ENCODE measurements around the gene NR5A1.

The NR5A1 gene

DNA sequence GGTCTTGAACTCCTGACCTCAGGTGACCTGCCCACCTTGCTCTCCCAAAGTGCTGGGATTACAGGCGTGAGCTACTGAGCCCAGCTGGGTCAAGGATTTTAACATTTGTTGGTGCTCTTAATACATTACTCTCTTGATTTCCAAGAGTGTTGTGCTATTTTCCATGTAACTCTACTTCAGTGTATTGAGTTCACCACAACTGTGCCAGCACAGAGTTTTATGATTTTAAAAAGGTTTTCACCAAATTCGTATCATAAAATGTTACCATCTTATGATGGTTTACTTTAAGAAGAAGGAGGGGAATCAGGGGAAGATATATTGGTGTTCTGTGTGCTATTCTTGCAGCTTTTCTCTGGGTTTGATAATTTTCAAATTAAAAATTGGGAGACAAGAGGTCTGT is 63.6 kb downstream of the NR5A1 start:
- H3K79me1 ChIP-seq (ENCODE audit: low read length), result no peaks in the 10 kb centered on the region
- no peak overlapping the region for H2BK120ac ChIP-seq (ENCODE audit: low read depth, low read length)
- H4K8ac ChIP-seq (ENCODE audit: low read depth, low read length), result no peak overlapping the region
- no peak overlapping the region for H3K4me3 ChIP-seq (ENCODE audit: low read length)
- H3K56ac ChIP-seq (ENCODE audit: low read length), result no peak overlapping the region
- H3K23ac ChIP-seq (ENCODE audit: low read length), result no peak overlapping the region
- H3K27me3 ChIP-seq (ENCODE audit: insufficient read depth, low read length, poor library complexity), result no peaks in the 10 kb centered on the region
- H3K79me2 ChIP-seq (ENCODE audit: control insufficient read depth, insufficient read depth, low read length), result no peaks in the 10 kb centered on the region
- H3K4me1 ChIP-seq (ENCODE audit: control insufficient read depth, low read depth, low read length), result no peaks in the 10 kb centered on the region
- H2AK5ac ChIP-seq (ENCODE audit: low read length), result no peak overlapping the region
- H3K27ac ChIP-seq (ENCODE audit: low read depth, low read length), result no peak overlapping the region
- H2BK15ac ChIP-seq (replicated peaks; ENCODE audit: low read depth), result no peak overlapping the region
- H3K9ac ChIP-seq (ENCODE audit: low read length), result no peak overlapping the region
- no peak overlapping the region for H3K18ac ChIP-seq (ENCODE audit: low read length)
- no CpG with 5 or more reads among the region's 2 CpGs for WGBS (ENCODE audit: extremely low coverage, insufficient coverage, low lambda C conversion rate)
- H3K4ac ChIP-seq (ENCODE audit: low read depth, low read length), result no peak overlapping the region
- DNase-seq, result no peak
- no peak overlapping the region for H2BK5ac ChIP-seq (ENCODE audit: low read length)
- H4K5ac ChIP-seq (ENCODE audit: low read length), result no peak overlapping the region
- no peak overlapping the region for H3K4me2 ChIP-seq (ENCODE audit: low read length)
- H3K36me3 ChIP-seq (ENCODE audit: control insufficient read depth, insufficient read depth, low read length), result no peaks in the 10 kb centered on the region

DNA sequence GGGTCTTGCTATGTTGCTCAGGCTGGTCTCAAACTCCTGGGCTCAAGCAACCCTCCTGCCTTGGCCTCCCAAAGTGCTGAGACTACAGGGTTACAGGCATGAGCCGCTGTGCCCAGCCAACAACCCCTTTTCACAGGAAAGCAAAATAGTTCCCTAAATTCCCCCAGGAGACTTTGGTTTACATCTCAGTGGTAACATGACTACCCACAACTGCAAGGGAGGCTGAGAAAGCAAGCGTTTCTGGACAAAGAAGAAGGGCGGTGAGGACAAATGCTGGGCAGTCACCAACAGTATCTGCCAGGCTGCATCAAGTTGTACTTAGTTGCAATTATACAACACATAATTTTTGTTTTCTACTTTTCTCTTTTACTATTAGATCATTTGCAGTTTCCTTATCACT is 64.4 kb downstream of the NR5A1 start:
- H3K23ac ChIP-seq (ENCODE audit: low read length), result no peak overlapping the region
- H2BK5ac ChIP-seq (ENCODE audit: low read length), result no peak overlapping the region
- H3K27ac ChIP-seq (ENCODE audit: low read depth, low read length), result no peak overlapping the region
- no peak overlapping the region for H2AK5ac ChIP-seq (ENCODE audit: low read length)
- H3K9ac ChIP-seq (ENCODE audit: low read length), result no peak overlapping the region
- H3K79me2 ChIP-seq (ENCODE audit: control insufficient read depth, insufficient read depth, low read length), result no peaks in the 10 kb centered on the region
- H4K5ac ChIP-seq (ENCODE audit: low read length), result no peak overlapping the region
- H3K18ac ChIP-seq (ENCODE audit: low read length), result no peak overlapping the region
- no peak overlapping the region for H3K4me2 ChIP-seq (ENCODE audit: low read length)
- no peak overlapping the region for H2BK120ac ChIP-seq (ENCODE audit: low read depth, low read length)
- H3K56ac ChIP-seq (ENCODE audit: low read length), result no peak overlapping the region
- no peaks in the 10 kb centered on the region for H3K36me3 ChIP-seq (ENCODE audit: control insufficient read depth, insufficient read depth, low read length)
- no peak overlapping the region for H4K8ac ChIP-seq (ENCODE audit: low read depth, low read length)
- H3K27me3 ChIP-seq (ENCODE audit: insufficient read depth, low read length, poor library complexity), result no peaks in the 10 kb centered on the region
- H2BK15ac ChIP-seq (replicated peaks; ENCODE audit: low read depth), result no peak overlapping the region
- H3K4me1 ChIP-seq (ENCODE audit: control insufficient read depth, low read depth, low read length), result no peaks in the 10 kb centered on the region
- H3K79me1 ChIP-seq (ENCODE audit: low read length), result no peaks in the 10 kb centered on the region
- H3K4ac ChIP-seq (ENCODE audit: low read depth, low read length), result no peak overlapping the region
- whole genome bisulfite sequencing (ENCODE audit: extremely low coverage, insufficient coverage, low lambda C conversion rate), result no CpG with 5 or more reads among the region's 3 CpGs
- no peak overlapping the region for H3K4me3 ChIP-seq (ENCODE audit: low read length)
- DNase-seq, result no peak

DNA sequence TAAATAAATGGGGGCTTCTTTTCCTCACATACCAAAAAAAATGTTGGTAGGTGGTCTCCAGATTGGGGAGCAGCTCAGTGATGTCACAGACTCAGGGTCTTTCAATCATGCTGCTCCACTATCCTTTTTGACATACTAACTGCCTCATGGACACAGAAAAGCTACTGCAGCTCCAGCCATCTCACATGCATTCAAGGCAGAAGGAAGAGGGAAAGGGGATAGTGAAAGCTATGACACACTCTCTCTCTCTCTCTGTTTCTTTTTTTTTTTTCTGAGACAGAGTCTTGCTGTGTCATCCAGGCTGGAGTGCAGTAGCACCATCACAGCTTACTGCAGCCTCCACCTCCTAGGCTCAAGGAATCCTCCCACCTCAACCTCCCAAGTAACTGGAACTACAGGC is 64.8 kb downstream of the NR5A1 start:
- H3K36me3 ChIP-seq (ENCODE audit: control insufficient read depth, insufficient read depth, low read length), result no peaks in the 10 kb centered on the region
- no peak for DNase-seq

DNA sequence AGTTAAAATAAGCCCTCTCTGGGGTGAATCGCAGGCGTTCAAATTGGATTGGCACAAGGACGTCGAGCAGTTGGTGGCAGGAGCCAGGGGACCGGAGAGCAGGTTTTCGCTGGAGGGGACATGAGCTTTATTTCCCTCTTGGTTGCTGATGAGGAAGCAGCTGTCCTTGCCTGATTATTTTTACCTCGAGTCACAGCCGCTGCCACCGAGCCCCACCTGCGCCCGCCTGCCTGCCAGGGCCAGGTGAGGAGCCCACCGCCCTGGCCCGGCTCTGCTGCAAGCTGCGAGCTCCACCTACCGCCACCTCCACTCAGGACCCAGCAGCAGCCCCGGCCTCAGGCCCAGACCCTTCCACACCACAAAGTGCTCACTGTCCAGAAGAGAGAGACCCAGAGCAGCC is 65.9 kb downstream of the NR5A1 start:
- no peak overlapping the region for H3K4ac ChIP-seq (ENCODE audit: low read depth, low read length)
- DNase-seq, result no peak

More for the DNA sequence above, 64.8 kb downstream of the NR5A1 start:
- H3K4ac ChIP-seq (ENCODE audit: low read depth, low read length), result no peak overlapping the region
- H3K56ac ChIP-seq (ENCODE audit: low read length), result no peak overlapping the region
- H4K5ac ChIP-seq (ENCODE audit: low read length), result no peak overlapping the region
- no peaks in the 10 kb centered on the region for H3K27me3 ChIP-seq (ENCODE audit: insufficient read depth, low read length, poor library complexity)
- H3K4me3 ChIP-seq (ENCODE audit: low read length), result no peak overlapping the region
- H3K4me2 ChIP-seq (ENCODE audit: low read length), result no peak overlapping the region
- no peaks in the 10 kb centered on the region for H3K79me1 ChIP-seq (ENCODE audit: low read length)
- H3K27ac ChIP-seq (ENCODE audit: low read depth, low read length), result no peak overlapping the region
- no peak overlapping the region for H2BK15ac ChIP-seq (replicated peaks; ENCODE audit: low read depth)
- no peak overlapping the region for H3K18ac ChIP-seq (ENCODE audit: low read length)
- H2BK5ac ChIP-seq (ENCODE audit: low read length), result no peak overlapping the region
- no peak overlapping the region for H3K9ac ChIP-seq (ENCODE audit: low read length)
- no peaks in the 10 kb centered on the region for H3K4me1 ChIP-seq (ENCODE audit: control insufficient read depth, low read depth, low read length)
- H3K79me2 ChIP-seq (ENCODE audit: control insufficient read depth, insufficient read depth, low read length), result no peaks in the 10 kb centered on the region
- no peak overlapping the region for H2AK5ac ChIP-seq (ENCODE audit: low read length)
- no peak overlapping the region for H2BK120ac ChIP-seq (ENCODE audit: low read depth, low read length)
- no peak overlapping the region for H4K8ac ChIP-seq (ENCODE audit: low read depth, low read length)
- no peak overlapping the region for H3K23ac ChIP-seq (ENCODE audit: low read length)

DNA sequence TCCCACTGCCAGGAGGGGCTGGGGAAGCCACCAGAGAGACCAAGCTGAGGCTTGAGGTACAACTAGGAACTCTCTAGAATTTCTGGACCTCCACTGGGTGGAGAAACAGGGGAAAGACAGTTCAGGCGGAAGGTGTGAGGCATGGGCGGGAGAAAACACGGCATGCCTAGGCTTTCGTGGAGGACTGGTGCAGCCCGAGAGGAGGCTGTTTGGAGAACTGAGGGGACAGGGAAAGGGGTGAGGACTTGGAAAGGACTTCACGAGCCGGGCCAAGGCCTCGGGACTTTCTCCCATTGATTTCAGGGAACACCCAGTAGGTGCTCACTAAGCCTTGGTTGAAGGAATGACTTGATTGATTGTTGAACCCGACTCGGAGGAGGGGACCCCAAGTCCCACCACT is 66.4 kb downstream of the NR5A1 start:
- Histone ChIP-seq H2BK15ac (replicated peaks; ENCODE audit: low read depth) (no peak overlapping the region), H3K79me2 (ENCODE audit: control insufficient read depth, insufficient read depth, low read length) (no peaks in the 10 kb centered on the region), H3K27me3 (ENCODE audit: insufficient read depth, low read length, poor library complexity) (no peaks in the 10 kb centered on the region), H3K4ac (ENCODE audit: low read depth, low read length) (no peak overlapping the region), H3K56ac (ENCODE audit: low read length) (no peak overlapping the region), H4K5ac (ENCODE audit: low read length) (no peak overlapping the region), H3K23ac (ENCODE audit: low read length) (no peak overlapping the region), H4K8ac (ENCODE audit: low read depth, low read length) (no peak overlapping the region), H3K79me1 (ENCODE audit: low read length) (no peaks in the 10 kb centered on the region), H3K27ac (ENCODE audit: low read depth, low read length) (no peak overlapping the region), H3K36me3 (ENCODE audit: control insufficient read depth, insufficient read depth, low read length) (no peaks in the 10 kb centered on the region), H2AK5ac (ENCODE audit: low read length) (no peak overlapping the region), H3K4me1 (ENCODE audit: control insufficient read depth, low read depth, low read length) (no peaks in the 10 kb centered on the region), H2BK5ac (ENCODE audit: low read length) (no peak overlapping the region), H3K4me2 (ENCODE audit: low read length) (no peak overlapping the region), H3K9ac (ENCODE audit: low read length) (no peak overlapping the region), H3K18ac (ENCODE audit: low read length) (no peak overlapping the region), H3K4me3 (ENCODE audit: low read length) (no peak overlapping the region), H2BK120ac (ENCODE audit: low read depth, low read length) (no peak overlapping the region)
- DNase-seq, result no peak
- WGBS (ENCODE audit: extremely low coverage, insufficient coverage, low lambda C conversion rate), result no CpG with 5 or more reads among the region's 10 CpGs

More for the DNA sequence above, 65.9 kb downstream of the NR5A1 start:
- Histone ChIP-seq H3K9ac (ENCODE audit: low read length) (no peak overlapping the region), H3K79me2 (ENCODE audit: control insufficient read depth, insufficient read depth, low read length) (no peaks in the 10 kb centered on the region), H3K79me1 (ENCODE audit: low read length) (no peaks in the 10 kb centered on the region), H3K4me2 (ENCODE audit: low read length) (no peak overlapping the region), H2BK5ac (ENCODE audit: low read length) (no peak overlapping the region), H3K4me1 (ENCODE audit: control insufficient read depth, low read depth, low read length) (no peaks in the 10 kb centered on the region), H2AK5ac (ENCODE audit: low read length) (no peak overlapping the region), H4K8ac (ENCODE audit: low read depth, low read length) (no peak overlapping the region), H3K27me3 (ENCODE audit: insufficient read depth, low read length, poor library complexity) (no peaks in the 10 kb centered on the region), H3K4me3 (ENCODE audit: low read length) (no peak overlapping the region), H3K36me3 (ENCODE audit: control insufficient read depth, insufficient read depth, low read length) (no peaks in the 10 kb centered on the region), H3K27ac (ENCODE audit: low read depth, low read length) (no peak overlapping the region), H3K23ac (ENCODE audit: low read length) (no peak overlapping the region), H3K18ac (ENCODE audit: low read length) (no peak overlapping the region), H2BK15ac (replicated peaks; ENCODE audit: low read depth) (no peak overlapping the region), H4K5ac (ENCODE audit: low read length) (no peak overlapping the region), H2BK120ac (ENCODE audit: low read depth, low read length) (no peak overlapping the region), H3K56ac (ENCODE audit: low read length) (no peak overlapping the region)
- no CpG with 5 or more reads among the region's 16 CpGs for WGBS (ENCODE audit: extremely low coverage, insufficient coverage, low lambda C conversion rate)

DNA sequence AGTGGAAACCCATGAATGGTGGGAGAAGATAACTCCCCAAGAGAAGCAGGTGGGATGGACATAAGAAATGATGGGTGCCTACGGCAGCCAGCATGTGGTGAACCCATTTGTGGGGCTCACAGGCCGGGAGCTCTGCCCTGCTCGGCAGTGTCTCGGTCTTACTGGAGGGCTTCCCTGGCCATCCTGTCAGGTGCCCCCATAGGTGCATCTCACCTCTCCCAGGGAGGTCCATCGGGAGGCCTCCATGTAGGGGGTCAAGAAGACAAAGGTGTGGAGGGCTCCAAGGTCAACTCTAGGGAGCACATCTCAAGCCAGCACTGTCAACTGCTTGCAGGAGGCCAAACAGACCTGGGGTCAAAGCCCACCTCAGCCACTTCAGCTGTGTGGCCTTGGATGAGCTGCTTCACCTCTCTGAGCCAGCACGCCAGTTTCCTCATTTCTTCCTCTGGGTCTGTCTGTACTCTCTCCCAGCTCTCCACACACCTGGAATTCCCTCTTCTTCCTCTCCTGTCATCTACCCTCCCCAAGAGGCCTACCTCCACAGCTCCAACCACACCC is 67.4 kb downstream of the NR5A1 start:
- Histone ChIP-seq H3K4me1 (ENCODE audit: control insufficient read depth, low read depth, low read length) (no peaks in the 10 kb centered on the region), H3K4me3 (ENCODE audit: low read length) (no peak overlapping the region), H3K23ac (ENCODE audit: low read length) (no peak overlapping the region), H3K27me3 (ENCODE audit: insufficient read depth, low read length, poor library complexity) (no peaks in the 10 kb centered on the region), H3K4me2 (ENCODE audit: low read length) (no peak overlapping the region), H3K36me3 (ENCODE audit: control insufficient read depth, insufficient read depth, low read length) (no peaks in the 10 kb centered on the region), H3K18ac (ENCODE audit: low read length) (no peak overlapping the region), H2AK5ac (ENCODE audit: low read length) (no peak overlapping the region), H2BK15ac (replicated peaks; ENCODE audit: low read depth) (no peak overlapping the region), H3K9ac (ENCODE audit: low read length) (no peak overlapping the region), H4K8ac (ENCODE audit: low read depth, low read length) (no peak overlapping the region), H3K4ac (ENCODE audit: low read depth, low read length) (no peak overlapping the region), H2BK120ac (ENCODE audit: low read depth, low read length) (no peak overlapping the region), H3K79me2 (ENCODE audit: control insufficient read depth, insufficient read depth, low read length) (no peaks in the 10 kb centered on the region), H4K5ac (ENCODE audit: low read length) (no peak overlapping the region), H3K56ac (ENCODE audit: low read length) (no peak overlapping the region), H3K27ac (ENCODE audit: low read depth, low read length) (no peak overlapping the region), H2BK5ac (ENCODE audit: low read length) (no peak overlapping the region), H3K79me1 (ENCODE audit: low read length) (no peaks in the 10 kb centered on the region)
- no CpG with 5 or more reads among the region's 6 CpGs for WGBS (ENCODE audit: extremely low coverage, insufficient coverage, low lambda C conversion rate)
- no peak for DNase-seq

Data from mesendoderm (in vitro differentiated cells).